Esophagus (tissue), 2 donors: ENCODE measurements around the gene ZNF665. TPM values are rescaled to one million over a fixed set of nuclear protein-coding genes. Genes with fewer than 3 reads are reported as not detected.
"Not testable (repeated sequence)": the region's sequence is repeated elsewhere in the genome, so short reads cannot be mapped to it uniquely, and the experiment has no call there.

Experiments used
- H3K27ac ChIP-seq, 2 donors: one replicate each; pipeline ENCODE4 v1.5.1; 2013; ENCODE audit warnings: low read depth in 2 of 2, mild to moderate bottlenecking in 2 of 2, inconsistent platforms in 1 of 2, low read length in 1 of 2, moderate library complexity in 1 of 2
- H3K27me3 ChIP-seq, 2 donors: one replicate each; pipeline ENCODE4 v1.6.1; 2013; ENCODE audit warnings: low read length in 2 of 2, control low read depth in 1 of 2, mild to moderate bottlenecking in 1 of 2; ENCODE audit not compliant: insufficient read depth in 2 of 2, control insufficient read depth in 1 of 2
- H3K36me3 ChIP-seq, 2 donors: one replicate each; pipeline ENCODE4 v1.6.1; 2013; ENCODE audit warnings: low read length in 1 of 2; ENCODE audit not compliant: control insufficient read depth in 2 of 2, insufficient read depth in 2 of 2
- H3K4me1 ChIP-seq, 2 donors: one replicate each; pipeline ENCODE4 v1.6.1; 2013; ENCODE audit warnings: low read length in 1 of 2; ENCODE audit not compliant: control insufficient read depth in 2 of 2, insufficient read depth in 2 of 2
- H3K4me3 ChIP-seq, 2 donors: one replicate each; pipeline ENCODE4 v1.5.1; 2013; ENCODE audit warnings: low read length in 2 of 2, mild to moderate bottlenecking in 2 of 2, low read depth in 1 of 2, moderate library complexity in 1 of 2
- H3K9me3 ChIP-seq, 2 donors: one replicate each; pipeline ENCODE4 v1.6.1; 2013; ENCODE audit warnings: mild to moderate bottlenecking in 2 of 2, low read depth in 1 of 2, low read length in 1 of 2, moderate library complexity in 1 of 2; ENCODE audit not compliant: control insufficient read depth in 2 of 2, insufficient read depth in 1 of 2
- WGBS, 2 donors: extraction: QIAGEN DNeasy Blood & Tissue Kit; methylation state at CpG; one replicate each; pipeline ENCODE4 v1.1.7; 2013; 5-methylcytosine and 5-hydroxymethylcytosine counted together
- polyA plus RNA-seq, 2 donors: library from polyadenylated mRNA; stranded (reverse); fragments of 200-250 nt; gene quantifications; one replicate each; pipeline ENCODE4 v1.2.3, GENCODE V29; 2013
- donor health status: healthy with polysubstance abuse.
- donor health status: Bipolar disorder and iron deficiency.

Gene ZNF665
- polyA plus RNA-seq, 2 donors = 1.1 to 1.3 TPM

DNA sequence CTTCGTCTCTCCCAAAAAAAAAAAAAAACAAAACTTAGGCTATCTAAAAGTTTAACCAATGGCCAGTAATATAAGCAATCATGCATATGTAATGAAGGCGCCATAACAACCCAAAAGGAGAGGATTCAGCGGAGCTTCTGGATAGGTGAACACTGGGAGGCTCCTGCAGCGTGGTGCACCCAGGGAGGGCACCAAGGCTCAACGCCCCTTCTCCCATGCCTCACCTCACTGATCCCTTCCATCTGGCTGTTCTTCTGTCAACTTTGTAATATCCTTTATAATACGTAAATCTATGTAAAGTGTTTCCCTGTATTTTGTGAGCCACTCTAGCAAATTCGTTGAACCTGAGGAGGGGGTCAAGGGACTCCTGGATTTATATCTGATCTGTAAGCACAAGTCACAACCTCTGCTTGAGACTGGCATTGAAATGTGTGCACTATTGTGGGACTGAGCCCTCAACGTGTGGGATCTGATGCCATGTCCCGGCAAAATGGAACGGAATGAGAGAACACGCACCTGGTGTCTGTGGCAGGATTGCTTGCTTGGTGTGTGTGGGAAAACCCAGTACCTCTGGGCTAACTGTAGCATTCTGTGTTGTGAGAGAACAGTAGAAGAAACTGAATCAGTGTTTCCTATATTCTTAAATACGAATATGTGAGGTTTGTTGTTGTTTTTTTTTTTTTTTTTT is 521 bp upstream of the ZNF665 start:
- Histone ChIP-seq H3K4me3 (peak overlapping the region in 1 of 2 donors; percentile 87), H3K4me1 (peaks cover 0 to 3% of the 10 kb centered on the region in 2 donors), H3K27ac (no peak overlapping the region), H3K9me3 (peaks cover 0 to 2% of the 10 kb centered on the region in 2 donors), H3K27me3 (no peaks in the 10 kb centered on the region), H3K36me3 (peaks cover 0 to 3% of the 10 kb centered on the region in 2 donors)
- 62 to 63% methylated on average over 12 of the region's 12 CpGs for WGBS, 2 donors

DNA sequence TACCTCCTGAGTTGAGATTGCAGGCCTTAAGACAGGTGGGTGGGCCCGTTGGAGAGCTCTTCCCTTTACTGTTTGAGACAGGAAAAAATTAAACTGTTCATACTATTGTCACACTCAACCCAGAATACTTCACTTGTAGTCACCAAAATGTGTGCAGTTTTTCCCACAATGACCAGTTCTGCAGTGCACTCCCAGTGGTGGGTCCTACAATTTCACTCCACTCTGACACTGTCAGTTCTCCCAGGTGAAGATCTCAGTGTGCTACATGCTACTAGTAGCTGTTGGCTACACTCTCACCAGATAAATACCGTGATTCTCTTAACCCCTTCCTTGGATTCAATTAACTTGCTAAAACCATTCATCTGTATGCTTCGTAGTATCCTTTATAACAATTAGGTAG is 2.9 kb downstream of the ZNF665 start:
- Histone ChIP-seq H3K27me3 (no peaks in the 10 kb centered on the region), H3K9me3 (no peaks in the 10 kb centered on the region), H3K27ac (no peak overlapping the region), H3K4me3 (no peak overlapping the region), H3K36me3 (peaks cover 0 to 3% of the 10 kb centered on the region in 2 donors), H3K4me1 (no peaks in the 10 kb centered on the region)
- 83 to 89% methylated on average over 3 of the region's 3 CpGs for WGBS, 2 donors

DNA sequence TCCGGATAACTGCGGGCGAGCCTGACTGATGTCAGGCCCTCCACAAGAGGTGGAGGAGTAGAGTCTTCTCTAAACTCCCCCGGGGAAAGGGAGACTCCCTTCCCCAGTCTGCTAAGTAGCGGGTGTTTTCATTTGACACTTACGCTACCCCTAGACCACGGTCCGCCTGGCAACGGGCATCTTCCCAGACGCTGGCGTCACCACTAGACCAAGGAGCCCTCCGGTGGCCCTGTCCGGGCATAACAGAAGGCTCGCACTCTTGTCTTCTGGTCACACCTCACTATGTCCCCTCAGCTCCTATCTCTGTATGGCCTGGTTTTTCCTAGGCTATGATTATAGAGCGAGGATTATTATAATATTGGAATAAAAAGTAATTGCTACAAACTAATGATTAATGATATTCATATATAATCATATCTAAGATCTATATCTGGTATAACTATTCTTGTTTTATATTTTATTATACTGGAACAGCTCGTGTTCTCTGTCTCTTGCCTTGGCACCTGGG is 3.4 kb downstream of the ZNF665 start:
- 84 to 87% methylated on average over 11 to 12 of the region's 16 CpGs for WGBS, 2 donors
- H3K9me3 ChIP-seq, H3K27ac ChIP-seq, H3K27me3 ChIP-seq, H3K36me3 ChIP-seq, H3K4me3 ChIP-seq, H3K4me1 ChIP-seq: not testable (repeated sequence)

DNA sequence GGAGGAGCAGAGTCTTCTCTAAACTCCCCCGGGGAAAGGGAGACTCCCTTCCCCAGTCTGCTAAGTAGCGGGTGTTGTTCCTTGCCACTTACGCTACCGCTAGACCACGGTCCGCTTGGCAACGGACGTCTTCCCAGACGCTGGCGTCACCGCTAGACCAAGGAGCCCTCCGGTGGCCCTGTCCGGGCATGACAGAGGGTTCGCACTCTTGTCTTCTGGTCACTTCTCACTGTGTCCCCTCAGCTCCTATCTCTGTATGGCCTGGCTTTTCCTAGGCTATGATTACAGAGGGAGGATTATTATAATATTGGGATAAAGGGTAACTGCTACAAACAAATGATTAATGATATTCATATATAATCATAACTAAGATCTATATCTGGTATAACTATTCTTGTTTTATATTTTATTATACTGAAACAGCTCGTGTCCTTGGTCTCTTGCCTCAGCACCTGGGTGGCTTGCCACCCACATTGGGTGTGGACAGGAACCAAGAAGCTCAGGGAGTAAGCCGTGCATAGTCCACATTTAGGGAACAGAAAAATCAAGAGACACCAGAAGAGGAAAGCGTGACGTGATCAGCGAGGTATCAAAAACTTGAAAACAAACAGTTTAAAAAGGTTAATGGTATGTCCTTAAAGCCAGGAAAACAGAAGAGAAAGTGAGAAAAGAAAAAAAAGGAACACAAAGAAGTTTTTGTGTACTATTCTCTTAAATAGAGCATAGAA is 7.8 kb downstream of the ZNF665 start:
- H3K27ac ChIP-seq, H3K36me3 ChIP-seq, H3K4me3 ChIP-seq, H3K4me1 ChIP-seq, H3K9me3 ChIP-seq, H3K27me3 ChIP-seq: not testable (repeated sequence)
- 87 to 90% methylated on average over 10 to 12 of the region's 19 CpGs for WGBS, 2 donors

DNA sequence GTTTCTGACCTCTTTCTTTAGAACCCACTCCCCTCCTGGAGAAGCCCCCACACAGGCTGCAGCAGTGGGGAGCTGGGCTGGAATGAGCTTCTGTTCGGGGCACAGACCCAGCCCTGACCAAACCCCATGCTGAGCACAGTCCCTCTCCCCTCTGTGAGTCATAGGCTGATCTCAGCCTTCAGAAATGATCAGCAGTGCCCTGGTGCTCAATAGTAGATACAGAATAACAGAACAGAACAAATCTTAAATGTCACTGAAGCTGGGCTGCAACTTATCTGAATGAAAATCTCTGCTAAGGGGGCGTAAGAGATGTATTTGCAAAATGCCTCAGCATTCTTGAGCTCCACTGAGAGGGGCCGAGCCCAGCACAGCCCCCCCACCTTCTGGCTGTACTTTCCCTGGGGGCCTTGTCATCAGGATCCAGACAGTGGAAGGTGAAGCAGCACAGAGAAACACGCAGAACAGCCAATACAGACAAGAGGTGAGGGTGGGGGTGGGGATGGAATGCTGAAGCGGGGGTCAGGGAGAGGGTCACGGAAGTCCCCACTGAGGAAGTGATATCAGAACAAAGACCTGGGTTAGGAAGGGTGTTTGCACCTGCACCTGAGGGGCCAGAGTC is 9.9 kb downstream of the ZNF665 start:
- Histone ChIP-seq H3K4me1 (no peaks in the 10 kb centered on the region), H3K27me3 (no peaks in the 10 kb centered on the region), H3K36me3 (peaks cover 0 to 2% of the 10 kb centered on the region in 2 donors), H3K9me3 (peaks cover 0 to 5% of the 10 kb centered on the region in 2 donors), H3K4me3 (no peak overlapping the region), H3K27ac (no peak overlapping the region)
- WGBS, 2 donors = 85 to 87% methylated on average over 6 of the region's 6 CpGs

DNA sequence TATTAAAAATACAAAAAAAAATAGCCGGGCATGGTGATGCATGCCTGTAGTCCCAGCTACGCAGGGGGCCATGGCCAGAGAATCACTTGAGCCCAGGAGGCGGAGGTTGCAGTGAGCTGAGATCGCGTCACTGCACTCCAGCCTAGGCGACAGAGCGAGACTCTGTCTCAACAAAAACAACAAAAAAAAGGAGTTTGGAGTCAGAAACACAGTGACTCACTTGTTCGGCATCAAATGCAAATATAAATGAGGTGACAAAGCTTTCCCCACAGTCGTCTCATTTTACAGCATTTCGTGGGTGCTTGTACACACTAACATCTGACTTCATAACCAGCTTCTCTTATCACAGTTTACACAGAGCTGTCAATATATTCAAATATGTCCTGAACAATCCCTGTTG is 11.0 kb downstream of the ZNF665 start:
- H3K4me3 ChIP-seq = no peak overlapping the region
- WGBS, 2 donors = 93 to 94% methylated on average over 10 of the region's 10 CpGs

DNA sequence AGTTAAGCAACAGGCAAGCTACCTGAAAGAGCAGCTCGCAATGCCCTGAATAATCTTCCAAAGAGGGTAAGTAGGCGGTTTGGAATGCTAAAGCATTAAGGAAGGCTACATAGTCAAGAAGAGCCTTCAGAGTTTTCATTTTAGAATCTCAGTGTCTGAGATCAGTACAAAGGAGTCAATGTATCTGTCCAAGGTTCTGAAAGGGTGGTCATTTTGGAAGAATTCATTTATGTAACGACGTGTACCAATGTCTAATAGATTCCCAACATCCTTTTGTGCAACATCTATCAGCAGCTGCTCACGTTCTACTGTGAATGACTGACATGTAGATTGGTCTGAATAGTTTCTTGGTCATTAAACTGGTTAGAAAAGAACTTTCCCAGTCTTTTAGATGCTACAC is 15.2 kb downstream of the ZNF665 start:
- Histone ChIP-seq H3K36me3 (peaks cover 0 to 2% of the 10 kb centered on the region in 2 donors), H3K4me1 (no peaks in the 10 kb centered on the region), H3K9me3 (peaks cover 0 to 7% of the 10 kb centered on the region in 2 donors), H3K27me3 (no peaks in the 10 kb centered on the region), H3K27ac (no peak overlapping the region), H3K4me3 (no peak overlapping the region)
- WGBS, 2 donors = 89 to 90% methylated on average over 5 of the region's 5 CpGs

More for the DNA sequence above, 11.0 kb downstream of the ZNF665 start:
- H3K27ac ChIP-seq = no peak overlapping the region
- H3K9me3 ChIP-seq = peaks cover 0 to 5% of the 10 kb centered on the region in 2 donors
- H3K36me3 ChIP-seq = peaks cover 0 to 2% of the 10 kb centered on the region in 2 donors
- H3K4me1 ChIP-seq = no peaks in the 10 kb centered on the region
- no peaks in the 10 kb centered on the region for H3K27me3 ChIP-seq

DNA sequence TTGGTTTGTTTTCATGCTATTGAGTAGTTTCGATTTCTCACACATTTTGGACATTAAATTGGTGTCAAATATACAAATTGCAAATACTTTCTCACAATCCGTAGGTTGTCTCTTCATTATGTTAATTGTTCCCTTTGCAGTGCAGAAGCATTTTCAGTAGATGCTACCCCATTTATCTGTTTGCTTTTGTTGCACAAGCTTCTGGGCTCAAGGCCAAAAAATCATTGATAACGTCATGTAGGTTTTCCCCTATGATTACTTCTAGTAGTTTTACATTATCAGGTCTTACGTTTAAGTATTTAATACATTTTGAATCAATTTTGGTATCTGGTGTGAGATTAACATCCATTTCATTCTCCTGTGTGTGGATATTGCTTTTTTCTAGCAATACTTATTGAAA is 20.3 kb downstream of the ZNF665 start:
- no peaks in the 10 kb centered on the region for H3K27me3 ChIP-seq
- no peaks in the 10 kb centered on the region for H3K4me1 ChIP-seq
- no peak overlapping the region for H3K27ac ChIP-seq
- H3K9me3 ChIP-seq = peaks cover 0 to 5% of the 10 kb centered on the region in 2 donors
- WGBS, 2 donors = 60 to 69% methylated on average over 4 of the region's 4 CpGs
- no peaks in the 10 kb centered on the region for H3K36me3 ChIP-seq
- no peak overlapping the region for H3K4me3 ChIP-seq

DNA sequence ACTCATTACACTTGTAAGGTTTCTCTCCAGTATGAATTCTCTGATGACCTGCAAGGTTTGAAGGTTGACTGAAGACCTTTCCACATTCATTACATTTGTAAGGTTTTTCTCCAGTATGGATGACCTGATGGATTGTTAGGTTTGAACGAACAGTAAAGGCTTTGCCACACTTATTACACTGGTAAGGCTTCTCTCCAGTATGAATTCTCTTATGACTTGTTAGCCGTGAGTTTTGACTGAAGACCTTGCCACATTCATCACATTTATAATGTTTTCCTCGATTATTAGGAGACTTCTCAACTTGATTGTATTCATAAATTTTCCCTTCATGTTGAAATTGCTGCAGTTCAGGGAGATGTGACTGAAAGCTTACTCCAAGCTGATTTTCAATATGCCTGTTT is 27.5 kb downstream of the ZNF665 start:
- no peaks in the 10 kb centered on the region for H3K4me1 ChIP-seq
- H3K27me3 ChIP-seq = no peaks in the 10 kb centered on the region
- H3K9me3 ChIP-seq = peaks cover 0 to 10% of the 10 kb centered on the region in 2 donors
- no peaks in the 10 kb centered on the region for H3K36me3 ChIP-seq
- no peak overlapping the region for H3K27ac ChIP-seq
- 94 to 96% methylated on average over 3 of the region's 3 CpGs for WGBS, 2 donors
- H3K4me3 ChIP-seq = no peak overlapping the region
